ELR (cell line): Measurements from ENCODE around the gene PSMB9.
"Not testable (repeated sequence)": the region's sequence is repeated elsewhere in the genome, so short reads cannot be mapped to it uniquely, and the experiment has no call there.

Source experiments
- DNase-seq: peaks from one replicate; pipeline ENCODE4 v3.0.0-alpha.2; 2015; ENCODE audit warnings: low read depth

PSMB9 gene

DNA sequence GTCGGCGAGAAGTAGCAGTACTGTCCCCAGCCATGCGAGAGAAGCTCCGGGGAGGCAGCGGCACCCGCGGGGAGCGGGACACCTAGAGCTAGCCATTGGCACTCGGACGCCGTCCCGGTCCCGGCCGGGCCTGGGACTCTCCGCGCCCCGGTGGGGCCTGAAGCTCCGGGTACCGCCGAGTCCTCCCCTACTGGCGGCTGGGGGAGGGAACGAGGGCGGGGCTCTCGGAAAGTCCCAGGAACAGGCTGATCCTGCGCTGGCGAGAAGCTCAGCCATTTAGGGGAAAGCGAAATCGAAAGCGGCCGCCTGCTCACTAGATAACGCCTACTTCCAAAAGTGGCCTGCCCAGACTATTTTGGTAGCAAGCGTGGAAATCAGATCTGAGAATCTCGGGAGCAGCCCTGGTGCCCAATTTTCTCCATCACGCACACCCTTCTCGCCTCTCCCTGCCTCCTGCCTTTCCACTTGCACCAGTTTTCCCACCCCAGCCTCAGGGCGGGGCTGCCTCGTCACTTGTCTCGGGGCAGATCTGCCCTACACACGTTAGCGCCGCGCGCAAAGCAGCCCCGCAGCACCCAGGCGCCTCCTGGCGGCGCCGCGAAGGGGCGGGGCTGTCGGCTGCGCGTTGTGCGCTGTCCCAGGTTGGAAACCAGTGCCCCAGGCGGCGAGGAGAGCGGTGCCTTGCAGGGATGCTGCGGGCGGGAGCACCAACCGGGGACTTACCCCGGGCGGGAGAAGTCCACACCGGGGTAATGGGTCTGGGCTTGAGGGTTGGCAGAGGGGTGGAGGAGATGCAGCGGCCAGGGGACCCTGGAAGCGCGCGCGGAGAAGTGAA, at the start of gene PSMB9, which contains the start of gene TAP1:
Gene PSMB9, plus strand, starts transcription at position 652 of the 835 bp plus-strand sequence. Its CDS starts 38 bp downstream, at position 690.
Gene TAP1, minus strand, starts transcription at position 164 of the 835 bp plus-strand sequence. Its CDS starts 68 bp downstream, at position 96.
- DNase-seq = peak; percentile 95

- DNase-seq = not testable (repeated sequence)
Observed at GRCh38 chr6:32805404-32805803, 48.6 kb upstream of the PSMB9 start.

DNA sequence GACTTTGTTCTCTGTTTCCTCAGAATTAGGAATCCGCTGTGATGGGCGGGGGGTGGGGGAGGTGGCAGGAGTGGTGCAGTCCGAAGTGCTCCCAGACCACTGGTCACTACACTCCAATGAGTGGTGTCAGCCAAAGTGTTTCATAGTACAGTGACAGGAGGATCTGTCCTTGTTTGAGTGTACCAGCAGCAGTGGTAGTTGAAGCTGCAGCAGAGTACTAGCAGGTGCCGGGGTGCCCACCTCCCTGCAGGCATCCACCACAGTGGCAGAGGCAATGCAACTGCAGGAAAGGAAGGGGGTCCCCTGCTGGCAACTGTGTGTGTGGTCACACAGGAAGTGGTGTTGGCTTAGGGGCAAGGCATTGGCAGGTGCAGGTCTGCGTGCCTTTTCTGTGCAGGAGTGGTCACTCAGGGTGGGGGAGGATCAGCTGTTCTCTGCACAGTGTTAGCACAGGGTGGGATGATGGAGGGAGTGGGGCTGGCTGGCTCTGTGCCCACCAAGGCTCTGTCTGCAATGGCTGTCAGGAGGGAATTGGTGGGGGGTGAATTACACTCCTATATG, 46.9 kb upstream of the PSMB9 start:
- DNase-seq = no peak

DNA sequence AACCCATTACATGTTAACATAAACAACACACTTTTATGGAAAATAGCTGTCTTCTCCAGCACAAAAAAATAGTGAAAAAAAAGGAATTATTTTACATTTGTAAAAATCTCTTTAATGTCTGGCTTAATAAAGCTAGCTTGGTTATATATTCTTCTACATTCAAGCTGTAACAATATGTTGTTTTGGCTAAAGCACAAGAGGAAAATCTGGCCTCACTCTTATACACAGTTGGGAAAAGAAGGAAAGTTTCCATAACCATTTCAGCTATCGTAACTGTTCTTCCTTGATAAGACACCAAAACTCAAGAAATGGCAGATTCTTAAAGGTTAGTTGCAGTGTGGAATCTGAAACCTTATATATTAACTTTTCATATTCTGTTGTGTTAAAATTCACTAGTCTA, 44.8 kb upstream of the PSMB9 start:
- no peak for DNase-seq

- DNase-seq = no peak
Observed at GRCh38 chr6:32814145-32814544, 39.8 kb upstream of the PSMB9 start.

DNA sequence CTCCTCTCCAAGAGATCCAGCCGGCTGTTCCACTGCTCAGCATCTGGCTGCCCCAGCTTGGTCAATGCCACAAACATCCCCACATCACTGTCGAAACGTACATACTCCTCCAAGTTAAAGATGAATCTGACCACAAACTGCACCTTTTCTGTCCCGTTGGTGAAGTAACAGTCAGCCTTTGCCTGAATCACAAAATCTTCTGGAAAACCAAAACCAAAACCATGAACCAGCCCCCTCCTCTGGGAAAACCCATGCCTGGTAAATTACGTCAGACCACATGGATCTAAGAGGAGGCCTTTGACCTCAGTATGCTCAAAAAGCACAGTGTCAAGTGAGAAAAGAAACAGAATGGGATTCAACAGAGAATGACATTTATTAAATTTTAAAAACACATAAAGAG, 38.9 kb upstream of the PSMB9 start:
- DNase-seq = no peak

DNA sequence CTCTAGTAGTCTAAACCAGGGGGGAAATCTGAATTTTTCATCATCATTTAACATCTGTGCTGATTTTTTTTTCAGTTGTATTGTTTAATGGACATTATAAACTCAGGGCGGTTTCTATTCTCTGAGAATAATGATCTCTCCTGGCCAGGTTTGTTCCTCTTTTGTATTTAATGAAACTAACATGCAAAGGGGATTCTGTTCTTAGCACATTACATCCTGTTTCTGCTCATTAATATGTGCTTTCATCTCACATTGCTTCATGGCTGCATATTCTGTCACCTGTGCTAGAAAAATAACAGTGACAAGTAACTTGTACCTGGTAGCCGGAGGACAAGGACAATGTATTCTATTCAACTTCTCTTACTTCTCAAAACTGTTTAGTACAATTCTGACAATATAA, 38.0 kb upstream of the PSMB9 start:
- DNase-seq = no peak

DNA sequence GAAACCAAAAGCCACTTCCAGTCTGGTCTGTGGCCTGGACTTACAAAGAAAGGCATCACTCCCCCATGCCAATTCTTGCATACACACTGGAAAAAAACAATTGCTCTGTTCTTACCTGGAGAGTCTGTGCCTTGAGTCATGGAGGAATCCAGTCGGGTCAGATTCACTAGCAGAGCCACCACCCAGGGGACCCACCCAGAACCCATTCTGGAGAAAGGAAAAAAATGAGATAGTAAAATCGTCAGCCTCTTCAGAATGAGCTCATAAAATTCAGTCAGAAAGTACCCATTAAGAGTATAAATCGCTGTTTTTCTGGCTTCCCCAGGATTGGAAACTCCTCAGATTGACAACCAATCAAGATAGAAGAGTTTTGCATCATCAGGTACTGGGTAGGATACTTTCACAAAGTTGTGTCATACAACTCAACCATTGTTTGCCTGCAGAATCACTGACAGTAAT, 37.2 kb upstream of the PSMB9 start, which contains the start of gene HLA-DOB:
Gene HLA-DOB, minus strand, starts transcription at position 257 of the 459 bp plus-strand sequence. Its CDS starts 51 bp downstream, at position 206.
- peak; percentile 44 for DNase-seq

DNA sequence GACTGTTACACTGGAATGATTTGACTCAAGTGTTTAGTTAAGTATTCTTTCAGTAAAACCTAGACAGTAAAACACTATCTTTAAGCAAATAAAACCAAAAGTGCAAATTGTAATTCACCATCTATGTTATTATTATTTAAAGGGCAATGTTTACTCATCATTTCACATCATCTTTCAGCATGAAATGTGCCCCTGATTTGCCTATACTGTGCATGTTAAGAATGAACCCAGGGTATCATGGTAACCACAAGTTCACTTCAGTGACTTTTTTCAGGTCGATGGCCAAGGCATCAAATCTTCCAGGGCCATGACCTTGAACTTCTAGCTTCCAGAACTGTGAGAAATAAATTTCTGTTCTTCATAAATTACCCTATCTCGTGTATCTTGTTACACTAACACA, 35.1 kb upstream of the PSMB9 start:
- no peak for DNase-seq

DNA sequence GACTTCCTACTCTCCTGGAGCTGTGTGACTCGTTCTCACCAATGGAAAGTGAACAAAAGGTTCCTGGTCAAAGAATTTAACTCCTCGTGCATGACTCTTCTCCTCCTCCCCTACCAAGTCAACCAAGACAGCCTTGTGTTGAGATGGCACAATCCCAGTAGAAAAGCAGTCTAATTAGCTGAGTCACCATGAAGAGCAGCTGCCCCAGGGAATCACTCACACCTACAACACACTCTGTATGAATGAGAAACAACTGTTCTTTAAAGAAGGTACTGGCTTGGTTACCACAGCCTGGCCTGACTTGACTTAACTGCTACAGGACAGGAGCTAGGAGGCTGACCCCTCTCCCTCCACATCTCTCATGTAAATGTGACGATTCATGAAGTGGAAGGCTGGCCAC, 34.3 kb upstream of the PSMB9 start:
- DNase-seq = peak; percentile 77

DNA sequence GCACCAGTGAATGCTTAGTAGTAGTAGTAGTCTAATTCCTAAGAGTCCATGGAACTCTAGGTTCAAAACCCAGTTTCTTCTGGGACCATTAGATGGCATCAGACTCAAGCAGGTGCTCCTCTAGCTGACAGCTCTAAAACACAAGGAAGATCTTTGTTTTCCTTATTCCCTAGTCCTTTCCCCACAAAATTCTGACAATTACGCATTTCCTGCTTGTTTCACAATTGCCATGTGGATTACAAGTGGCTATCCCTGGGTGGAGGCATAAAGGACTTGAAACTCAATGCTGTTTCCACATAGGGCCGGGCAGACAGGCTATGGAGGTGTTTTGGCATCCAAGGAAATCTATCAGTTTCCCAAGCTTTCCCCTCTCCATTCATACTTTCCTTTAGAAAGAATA, 28.0 kb upstream of the PSMB9 start:
- DNase-seq = peak; percentile 86

DNA sequence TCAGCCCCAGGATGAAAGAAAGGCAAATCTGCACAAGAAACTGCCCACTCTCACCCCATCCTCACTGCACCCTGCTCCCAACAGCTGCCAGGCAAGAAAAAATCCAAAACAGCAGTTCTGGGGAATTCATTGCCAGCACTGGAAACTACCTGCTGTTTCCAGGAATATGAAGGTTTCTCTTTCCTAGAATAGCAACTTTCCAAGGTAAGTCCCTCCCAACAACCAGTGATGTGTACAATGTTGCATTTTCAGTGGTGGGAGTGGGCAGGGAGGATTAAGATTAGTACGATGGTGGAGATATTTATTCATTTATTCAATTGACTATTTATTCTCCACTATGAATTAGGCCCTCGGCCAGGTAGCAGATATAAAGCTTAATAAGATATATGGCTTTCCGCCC, 27.0 kb upstream of the PSMB9 start:
- DNase-seq = no peak

DNA sequence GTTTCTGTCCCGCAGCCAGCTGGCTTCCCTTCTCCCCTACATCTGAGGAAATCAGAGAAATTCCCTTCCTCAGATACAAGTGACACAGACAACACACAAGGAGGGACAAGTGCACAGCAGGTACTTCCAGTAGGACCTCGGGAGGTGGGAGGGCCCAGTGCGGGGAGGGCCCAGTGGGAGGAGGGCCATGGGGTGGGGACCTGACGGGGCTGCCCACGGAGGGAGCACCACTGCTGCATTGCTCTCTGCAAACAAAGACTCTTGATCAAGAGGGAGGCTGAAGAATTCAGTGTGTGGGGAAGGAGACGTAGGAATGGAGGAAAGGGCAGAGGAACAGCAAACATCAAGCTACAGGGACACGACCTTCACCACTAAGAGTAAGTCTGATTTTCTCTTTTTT, 24.5 kb upstream of the PSMB9 start:
- no peak for DNase-seq

DNA sequence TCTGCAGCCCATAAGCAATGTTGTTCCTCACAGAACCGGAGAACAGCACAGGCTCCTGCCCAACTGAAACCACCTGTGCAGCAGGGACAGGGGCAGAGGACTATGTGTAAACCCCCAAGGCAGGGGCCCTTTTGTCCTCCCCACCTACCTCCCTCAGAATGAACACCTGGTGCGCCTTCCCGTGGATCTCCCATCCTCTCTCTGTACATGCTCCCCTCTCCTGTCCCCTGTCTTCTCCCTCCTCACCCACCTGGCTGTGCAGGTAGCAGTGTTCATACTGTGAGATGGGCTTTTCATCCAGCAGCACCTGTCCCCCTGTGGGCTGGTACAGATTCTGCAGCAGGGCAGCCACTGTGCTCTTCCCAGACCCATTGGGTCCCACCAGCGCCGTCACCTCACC, 24.0 kb upstream of the PSMB9 start:
- no peak for DNase-seq

- DNase-seq = no peak
Observed at GRCh38 chr6:32830936-32831335, 23.1 kb upstream of the PSMB9 start.

DNA sequence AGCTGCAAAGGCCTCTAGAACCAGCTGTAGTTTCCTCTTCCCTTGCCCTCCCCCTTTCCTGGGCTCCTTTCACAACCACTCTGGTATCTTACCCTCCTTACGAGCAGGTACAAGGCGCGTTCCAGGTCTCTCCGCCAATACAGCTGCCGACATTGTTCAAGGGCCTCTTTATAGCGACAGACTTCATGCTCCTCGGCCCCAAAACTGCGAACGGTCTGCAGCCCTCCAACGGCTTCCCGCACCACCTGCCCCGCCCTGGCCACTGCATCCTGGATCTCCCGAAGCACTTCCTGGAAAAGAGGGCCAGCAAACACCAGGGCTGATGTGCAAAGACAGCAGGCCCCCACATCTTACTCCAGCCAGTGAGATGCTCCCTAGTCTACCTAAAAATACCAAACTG, 21.5 kb upstream of the PSMB9 start:
- no peak for DNase-seq

GRCh38 chr6:32833664-32834063, 20.3 kb upstream of the PSMB9 start:
- no peak for DNase-seq

- no peak for DNase-seq
Observed at GRCh38 chr6:32835167-32835893, 18.7 kb upstream of the PSMB9 start.

DNA sequence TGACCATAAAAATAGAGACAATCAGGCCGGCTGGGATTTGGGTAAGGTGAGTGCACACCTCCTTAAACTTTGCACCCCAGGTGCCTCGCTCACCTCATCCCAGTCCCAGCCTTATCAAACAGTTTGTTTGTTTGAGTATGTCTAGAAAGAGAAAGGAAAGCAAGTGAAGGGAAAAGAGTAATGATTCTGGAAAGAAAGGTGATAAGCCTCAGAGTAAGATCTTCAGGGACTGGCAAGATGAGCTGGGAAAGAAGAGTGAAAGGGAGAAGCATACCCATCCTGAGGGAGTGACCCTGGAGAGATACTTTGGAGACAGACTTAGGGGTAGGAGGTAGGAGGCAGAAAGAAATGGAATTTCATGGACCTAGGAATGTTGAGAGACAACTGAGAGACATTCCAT, 17.1 kb upstream of the PSMB9 start:
- no peak for DNase-seq

- DNase-seq = peak; percentile 70
Observed at GRCh38 chr6:32837651-32838113, 16.3 kb upstream of the PSMB9 start.

DNA sequence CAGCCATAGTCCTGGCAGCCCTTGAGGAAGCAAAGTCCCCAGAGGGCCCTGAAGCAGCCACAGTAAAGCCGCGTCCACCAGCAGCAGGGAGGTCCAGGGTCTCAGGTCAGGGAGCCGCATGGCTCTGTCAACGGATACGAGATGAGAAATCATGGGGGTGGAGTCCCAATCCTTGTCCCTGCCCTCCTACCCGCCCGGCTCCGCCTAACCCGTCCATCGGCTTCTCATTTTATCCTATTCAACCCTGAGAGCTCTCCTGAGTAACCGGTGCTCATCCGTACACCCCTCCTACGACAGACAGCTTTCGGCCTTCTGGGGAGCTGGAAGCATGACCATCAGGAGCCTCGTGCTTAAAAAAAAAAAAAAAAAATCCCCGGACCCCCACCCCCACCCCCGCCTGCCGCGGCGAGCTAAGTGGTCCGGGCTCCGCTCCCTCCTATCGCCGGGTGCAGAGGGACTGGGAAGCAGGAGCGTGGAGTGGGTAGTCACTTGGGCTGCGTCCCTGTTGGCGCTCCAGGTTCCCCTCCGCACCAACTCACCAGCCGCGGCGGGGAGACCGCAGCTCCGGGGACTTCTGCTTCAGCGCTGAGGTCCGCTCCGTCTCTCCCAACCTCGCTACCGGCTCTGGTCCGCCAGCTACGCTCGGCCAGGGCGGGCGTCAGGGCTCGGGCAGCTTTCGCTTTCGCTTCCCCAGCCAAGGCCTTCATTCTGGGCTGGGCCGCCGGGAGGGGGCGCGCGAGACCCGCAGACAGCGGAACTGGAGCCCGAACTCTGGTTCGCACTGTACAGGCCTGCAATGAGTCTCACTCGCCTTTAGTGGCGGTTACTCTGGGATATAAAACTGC, 15.7 kb upstream of the PSMB9 start, which contains the start of gene TAP2:
Gene TAP2, minus strand, starts transcription at position 626 of the 845 bp plus-strand sequence. Its CDS starts 506 bp downstream, at position 120.
- peak; percentile 93 for DNase-seq
